Sciatic nerve (tissue), 2 donors: Measurements from ENCODE around the gene WNT3A. TPM values are rescaled to one million over a fixed set of nuclear protein-coding genes. Genes with fewer than 3 reads are reported as not detected.

ENCODE experiments used
- ATAC-seq: fragments of 200-7000 bp; cut with Tn5 transposase; one replicate; pipeline ENCODE4 v1.9.1; 2020; ENCODE audit warnings: mild to moderate bottlenecking, moderate library complexity
- DNase-seq: peaks from one replicate; pipeline ENCODE4 v3.0.0-alpha.2; 2020; ENCODE audit warnings: low spot score
- intact Hi-C: fragments of 100-400 bp; cut with DNase I; formaldehyde crosslinking; loops from one replicate; pipeline ENCODE4 v1.14.2; 2022
- total RNA-seq: library from RNA; stranded (reverse); fragmentation: NEBNext Ultra II Directional; extraction: Animal tissue kit (Norgen Biotek cat#: 25700); gene quantifications from one replicate; pipeline ENCODE4 v1.2.1, GENCODE V29; 2021
- donor health status: DM: no; HTN: no; CAD: no.
- donor health status: DM: no; HTN: no; CAD: no.

WNT3A gene
- total RNA-seq, 1 donor from 2014 or later: not detected

GRCh38 chr1:228008391-228009115 lies 1.8 kb downstream of the WNT3A start:
- ATAC-seq: no peak
- intact Hi-C loops: no loop called here
- DNase-seq: peak; percentile 41

GRCh38 chr1:228009116-228009827 lies 2.5 kb downstream of the WNT3A start:
- DNase-seq (peak; percentile 39), ATAC-seq (no peak)
- intact Hi-C loops: no loop called here

GRCh38 chr1:228009828-228010775 lies 3.3 kb downstream of the WNT3A start:
- intact Hi-C loops: no loop called here
- ATAC-seq (no peak), DNase-seq (peak; percentile 47)

GRCh38 chr1:228010921-228011320 lies 4.1 kb downstream of the WNT3A start:
- ATAC-seq (no peak), DNase-seq (peak; percentile 9)
- intact Hi-C loops: no loop called here

- intact Hi-C loops: no loop called here
- DNase-seq (peak; percentile 41), ATAC-seq (no peak)
Observed at GRCh38 chr1:228011721-228012311, 5.0 kb downstream of the WNT3A start.

GRCh38 chr1:228012555-228012954 lies 5.8 kb downstream of the WNT3A start:
- DNase-seq: peak; percentile 26
- no peak for ATAC-seq
- intact Hi-C loops: no loop called here

- intact Hi-C loops: no loop called here
- no peak for ATAC-seq
- DNase-seq: peak; percentile 38
Observed at GRCh38 chr1:228013131-228013934, 6.5 kb downstream of the WNT3A start.

GRCh38 chr1:228013935-228014930 lies 7.4 kb downstream of the WNT3A start:
- intact Hi-C loops: no loop called here
- DNase-seq (peak; percentile 57), ATAC-seq (no peak)

- DNase-seq (peak; percentile 27), ATAC-seq (no peak)
Observed at GRCh38 chr1:228015276-228016180, 8.7 kb downstream of the WNT3A start.

GRCh38 chr1:228016181-228016510 lies 9.3 kb downstream of the WNT3A start:
- DNase-seq (no peak), ATAC-seq (no peak)
- intact Hi-C loops: no loop called here

More at GRCh38 chr1:228015276-228016180, 8.7 kb downstream of the WNT3A start:
- intact Hi-C loops: no loop called here

GRCh38 chr1:228016653-228017355 lies 10.0 kb downstream of the WNT3A start:
- ATAC-seq: no peak
- peak; percentile 42 for DNase-seq
- intact Hi-C loops: no loop called here

GRCh38 chr1:228017356-228018124 lies 10.7 kb downstream of the WNT3A start:
- peak; percentile 30 for DNase-seq
- ATAC-seq: no peak
- intact Hi-C loops: no loop called here

GRCh38 chr1:228018125-228018398 lies 11.3 kb downstream of the WNT3A start:
- ATAC-seq: no peak
- intact Hi-C loops: no loop called here

GRCh38 chr1:228018961-228019721 lies 12.3 kb downstream of the WNT3A start:
- intact Hi-C loops: no loop called here
- DNase-seq (peak; percentile 42), ATAC-seq (no peak)

More at GRCh38 chr1:228018125-228018398, 11.3 kb downstream of the WNT3A start:
- peak; percentile 10 for DNase-seq
